HEK293 (cell line): Measurements from ENCODE around the gene NFKBIB.

ENCODE experiments used
- EGR2 ChIP-seq: fragments of 450-650 bp; formaldehyde crosslinking; IDR thresholded peaks from 2 replicates; pipeline ENCODE4 v1.5.1; 2016; ENCODE audit warnings: low read depth, missing biosample characterization, missing genetic modification characterization
- GFI1B ChIP-seq: fragments of 450-650 bp; formaldehyde crosslinking; IDR thresholded peaks from 2 replicates; pipeline ENCODE4 v1.5.1; 2016; ENCODE audit warnings: missing biosample characterization, missing genetic modification characterization
- HOXC10 ChIP-seq: sonication (generic); formaldehyde crosslinking; IDR thresholded peaks from 2 replicates; pipeline ENCODE4 v1.8.1; 2023; ENCODE audit warnings: mild to moderate bottlenecking, missing genetic modification reagents
- SCRT2 ChIP-seq: fragments of 450-650 bp; formaldehyde crosslinking; IDR thresholded peaks from 2 replicates; pipeline ENCODE4 v1.5.1; 2016; ENCODE audit warnings: missing biosample characterization, missing genetic modification characterization
- SP3 ChIP-seq: fragments of 450-650 bp; formaldehyde crosslinking; IDR thresholded peaks from 2 replicates; pipeline ENCODE4 v1.5.1; 2016; ENCODE audit warnings: missing biosample characterization, missing genetic modification characterization
- ZBTB17 ChIP-seq: fragments of 450-650 bp; formaldehyde crosslinking; IDR thresholded peaks from 2 replicates; pipeline ENCODE4 v1.5.1; 2016; ENCODE audit warnings: missing biosample characterization, missing genetic modification characterization
- ZBTB21 ChIP-seq: fragments of 450-650 bp; formaldehyde crosslinking; IDR thresholded peaks from 2 replicates; pipeline ENCODE4 v1.5.1; 2017; ENCODE audit warnings: missing biosample characterization, missing genetic modification characterization
- ZNF184 ChIP-seq: fragments of 450-650 bp; IDR thresholded peaks from 2 replicates; pipeline ENCODE4 v1.5.1; 2018; ENCODE audit warnings: missing biosample characterization, mild to moderate bottlenecking, missing genetic modification characterization
- ZNF202 ChIP-seq: fragments of 450-650 bp; formaldehyde crosslinking; IDR thresholded peaks from 2 replicates; pipeline ENCODE4 v1.5.1; 2016; ENCODE audit warnings: missing biosample characterization, missing genetic modification characterization, borderline replicate concordance
- ZNF274 ChIP-seq, 2 experiments: fragments of 200-500 bp in 1 of 2; fragments of 450-650 bp in 1 of 2; sonication (Bioruptor generic) in 1 of 2; formaldehyde crosslinking in 1 of 2; IDR thresholded peaks; 2 replicates each; pipeline versions ENCODE4 v1.5.1 to v1.6.1; 2014 to 2016; ENCODE audit warnings: borderline replicate concordance in 1 of 2, inconsistent platforms in 1 of 2, low read length in 1 of 2, missing biosample characterization in 1 of 2, missing genetic modification characterization in 1 of 2
- ZNF292 ChIP-seq: fragments of 450-650 bp; formaldehyde crosslinking; IDR thresholded peaks from 2 replicates; pipeline ENCODE4 v1.5.1; 2016; ENCODE audit warnings: low read depth, missing biosample characterization, missing genetic modification characterization, borderline replicate concordance
- ZNF302 ChIP-seq: fragments of 450-650 bp; formaldehyde crosslinking; IDR thresholded peaks from 2 replicates; pipeline ENCODE4 v1.5.1; 2016; ENCODE audit warnings: missing biosample characterization, missing genetic modification characterization, low read depth
- ZNF335 ChIP-seq: fragments of 450-650 bp; formaldehyde crosslinking; conservative IDR thresholded peaks from 2 replicates; pipeline ENCODE4 v1.5.1; 2016; ENCODE audit warnings: missing biosample characterization, missing genetic modification characterization
- ZNF341 ChIP-seq: fragments of 450-650 bp; formaldehyde crosslinking; IDR thresholded peaks from 2 replicates; pipeline ENCODE4; 2016; ENCODE audit warnings: low read depth, missing biosample characterization, missing genetic modification characterization
- ZNF501 ChIP-seq: fragments of 450-650 bp; formaldehyde crosslinking; IDR thresholded peaks from 2 replicates; pipeline ENCODE4 v1.5.1; 2016; ENCODE audit warnings: missing biosample characterization, missing genetic modification characterization
- ZNF521 ChIP-seq: fragments of 450-650 bp; formaldehyde crosslinking; IDR thresholded peaks from 2 replicates; pipeline ENCODE4 v1.5.1; 2017; ENCODE audit warnings: missing biosample characterization, mild to moderate bottlenecking, missing genetic modification characterization
- ZNF561 ChIP-seq: fragments of 450-650 bp; IDR thresholded peaks from 2 replicates; pipeline ENCODE4 v1.5.1; 2018; ENCODE audit warnings: missing biosample characterization, missing genetic modification characterization, borderline replicate concordance
- ZNF624 ChIP-seq: fragments of 450-650 bp; formaldehyde crosslinking; IDR thresholded peaks from 2 replicates; pipeline ENCODE4 v1.5.1; 2017; ENCODE audit warnings: missing biosample characterization, missing genetic modification characterization
- ZNF654 ChIP-seq: fragments of 450-650 bp; formaldehyde crosslinking; IDR thresholded peaks from 2 replicates; pipeline ENCODE4 v1.5.1; 2016; ENCODE audit warnings: low read depth, missing biosample characterization, missing genetic modification characterization
- ZNF677 ChIP-seq: fragments of 450-650 bp; IDR thresholded peaks from 2 replicates; pipeline ENCODE4 v1.5.0; 2018; ENCODE audit warnings: missing biosample characterization, mild to moderate bottlenecking, missing genetic modification characterization, moderate library complexity
- ZXDB ChIP-seq: fragments of 450-650 bp; formaldehyde crosslinking; IDR thresholded peaks from 2 replicates; pipeline ENCODE4 v1.5.1; 2016; ENCODE audit warnings: missing biosample characterization, missing genetic modification characterization
- TF ChIP-seq, protein P1 (sequence below): fragments of 450-650 bp; formaldehyde crosslinking; IDR thresholded peaks from 2 replicates; pipeline ENCODE4 v1.5.1; 2016; ENCODE audit warnings: missing biosample characterization, missing genetic modification characterization
- TF ChIP-seq, protein P2 (sequence below): fragments of 450-650 bp; formaldehyde crosslinking; IDR thresholded peaks from 2 replicates; pipeline ENCODE4 v1.5.1; 2016; ENCODE audit warnings: missing biosample characterization, missing genetic modification characterization
- TF ChIP-seq, protein P3 (sequence below): fragments of 450-650 bp; formaldehyde crosslinking; IDR thresholded peaks from 2 replicates; pipeline ENCODE4 v1.5.1; 2016; ENCODE audit warnings: missing biosample characterization, missing genetic modification characterization, borderline replicate concordance
- TF ChIP-seq, protein P4 (sequence below): fragments of 450-650 bp; formaldehyde crosslinking; IDR thresholded peaks from 2 replicates; pipeline ENCODE4 v1.5.1; 2016; ENCODE audit warnings: missing biosample characterization, missing genetic modification characterization

The NFKBIB gene

DNA sequence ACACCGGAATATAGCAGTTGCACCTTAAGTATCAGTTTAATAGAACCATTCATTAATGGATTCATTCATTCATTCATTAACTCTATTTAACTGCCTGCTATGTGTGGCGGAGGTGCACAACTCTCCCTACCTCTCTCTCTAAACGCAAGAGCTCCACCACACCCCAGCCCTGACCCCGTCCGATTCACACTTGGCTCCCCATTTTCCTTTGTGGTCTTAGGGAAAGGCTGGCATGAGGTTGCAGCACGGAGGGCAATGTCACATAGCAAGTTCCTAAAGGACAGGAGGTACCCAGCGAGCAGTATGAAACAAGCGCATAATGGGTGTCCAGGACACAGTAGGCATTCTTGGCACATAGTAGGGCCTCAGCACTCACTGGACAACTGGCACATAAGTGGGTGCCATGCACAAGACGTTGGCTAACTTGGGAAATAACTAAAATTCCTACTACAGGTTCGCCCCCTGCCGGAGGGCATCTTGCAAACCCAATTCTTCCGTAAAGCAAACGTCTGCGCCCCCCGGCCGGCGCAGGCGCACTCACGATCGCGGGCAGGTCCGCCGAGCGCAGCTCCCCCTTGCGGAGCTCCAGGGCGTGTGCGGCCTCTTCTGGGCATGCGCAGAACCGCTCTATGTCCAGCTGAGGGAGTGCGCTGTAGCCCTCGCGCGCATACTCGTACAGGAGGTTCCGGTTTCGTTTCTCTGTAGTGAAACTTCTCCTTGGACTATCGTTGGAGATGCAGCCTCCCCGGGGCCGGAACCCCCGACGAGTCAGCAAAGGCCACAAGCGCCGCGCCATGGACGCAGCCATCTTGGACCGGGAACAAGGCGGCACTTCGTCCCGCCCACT, 30.4 kb downstream of the NFKBIB start, which contains the start of gene SARS2 (continued):
- TF ChIP-seq, protein P1, sequence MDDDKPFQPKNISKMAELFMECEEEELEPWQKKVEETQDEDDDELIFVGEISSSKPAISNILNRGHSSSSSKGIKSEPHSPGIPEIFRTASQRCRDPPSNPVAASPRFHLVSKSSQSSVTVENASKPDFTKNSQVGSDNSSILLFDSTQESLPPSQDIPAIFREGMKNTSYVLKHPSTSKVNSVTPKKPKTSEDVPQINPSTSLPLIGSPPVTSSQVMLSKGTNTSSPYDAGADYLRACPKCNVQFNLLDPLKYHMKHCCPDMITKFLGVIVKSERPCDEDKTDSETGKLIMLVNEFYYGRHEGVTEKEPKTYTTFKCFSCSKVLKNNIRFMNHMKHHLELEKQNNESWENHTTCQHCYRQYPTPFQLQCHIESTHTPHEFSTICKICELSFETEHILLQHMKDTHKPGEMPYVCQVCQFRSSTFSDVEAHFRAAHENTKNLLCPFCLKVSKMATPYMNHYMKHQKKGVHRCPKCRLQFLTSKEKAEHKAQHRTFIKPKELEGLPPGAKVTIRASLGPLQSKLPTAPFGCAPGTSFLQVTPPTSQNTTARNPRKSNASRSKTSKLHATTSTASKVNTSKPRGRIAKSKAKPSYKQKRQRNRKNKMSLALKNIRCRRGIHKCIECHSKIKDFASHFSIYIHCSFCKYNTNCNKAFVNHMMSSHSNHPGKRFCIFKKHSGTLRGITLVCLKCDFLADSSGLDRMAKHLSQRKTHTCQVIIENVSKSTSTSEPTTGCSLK (tag by site-specific recombination), result no peak
- TF ChIP-seq, protein P2, sequence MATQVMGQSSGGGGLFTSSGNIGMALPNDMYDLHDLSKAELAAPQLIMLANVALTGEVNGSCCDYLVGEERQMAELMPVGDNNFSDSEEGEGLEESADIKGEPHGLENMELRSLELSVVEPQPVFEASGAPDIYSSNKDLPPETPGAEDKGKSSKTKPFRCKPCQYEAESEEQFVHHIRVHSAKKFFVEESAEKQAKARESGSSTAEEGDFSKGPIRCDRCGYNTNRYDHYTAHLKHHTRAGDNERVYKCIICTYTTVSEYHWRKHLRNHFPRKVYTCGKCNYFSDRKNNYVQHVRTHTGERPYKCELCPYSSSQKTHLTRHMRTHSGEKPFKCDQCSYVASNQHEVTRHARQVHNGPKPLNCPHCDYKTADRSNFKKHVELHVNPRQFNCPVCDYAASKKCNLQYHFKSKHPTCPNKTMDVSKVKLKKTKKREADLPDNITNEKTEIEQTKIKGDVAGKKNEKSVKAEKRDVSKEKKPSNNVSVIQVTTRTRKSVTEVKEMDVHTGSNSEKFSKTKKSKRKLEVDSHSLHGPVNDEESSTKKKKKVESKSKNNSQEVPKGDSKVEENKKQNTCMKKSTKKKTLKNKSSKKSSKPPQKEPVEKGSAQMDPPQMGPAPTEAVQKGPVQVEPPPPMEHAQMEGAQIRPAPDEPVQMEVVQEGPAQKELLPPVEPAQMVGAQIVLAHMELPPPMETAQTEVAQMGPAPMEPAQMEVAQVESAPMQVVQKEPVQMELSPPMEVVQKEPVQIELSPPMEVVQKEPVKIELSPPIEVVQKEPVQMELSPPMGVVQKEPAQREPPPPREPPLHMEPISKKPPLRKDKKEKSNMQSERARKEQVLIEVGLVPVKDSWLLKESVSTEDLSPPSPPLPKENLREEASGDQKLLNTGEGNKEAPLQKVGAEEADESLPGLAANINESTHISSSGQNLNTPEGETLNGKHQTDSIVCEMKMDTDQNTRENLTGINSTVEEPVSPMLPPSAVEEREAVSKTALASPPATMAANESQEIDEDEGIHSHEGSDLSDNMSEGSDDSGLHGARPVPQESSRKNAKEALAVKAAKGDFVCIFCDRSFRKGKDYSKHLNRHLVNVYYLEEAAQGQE, result peak; percentile 41; the same call in 1 of the 2 replicates
- TF ChIP-seq ZNF184 (tag by site-specific recombination), result no peak
- no peak for TF ChIP-seq HOXC10 (CRISPR knock-in tag)
- peak; percentile 92 for TF ChIP-seq ZXDB (tag by site-specific recombination)
- no peak for TF ChIP-seq ZNF292 (tag by site-specific recombination)
- peak; percentile 97 for TF ChIP-seq ZNF335 (tag by site-specific recombination)
- TF ChIP-seq, protein P3, sequence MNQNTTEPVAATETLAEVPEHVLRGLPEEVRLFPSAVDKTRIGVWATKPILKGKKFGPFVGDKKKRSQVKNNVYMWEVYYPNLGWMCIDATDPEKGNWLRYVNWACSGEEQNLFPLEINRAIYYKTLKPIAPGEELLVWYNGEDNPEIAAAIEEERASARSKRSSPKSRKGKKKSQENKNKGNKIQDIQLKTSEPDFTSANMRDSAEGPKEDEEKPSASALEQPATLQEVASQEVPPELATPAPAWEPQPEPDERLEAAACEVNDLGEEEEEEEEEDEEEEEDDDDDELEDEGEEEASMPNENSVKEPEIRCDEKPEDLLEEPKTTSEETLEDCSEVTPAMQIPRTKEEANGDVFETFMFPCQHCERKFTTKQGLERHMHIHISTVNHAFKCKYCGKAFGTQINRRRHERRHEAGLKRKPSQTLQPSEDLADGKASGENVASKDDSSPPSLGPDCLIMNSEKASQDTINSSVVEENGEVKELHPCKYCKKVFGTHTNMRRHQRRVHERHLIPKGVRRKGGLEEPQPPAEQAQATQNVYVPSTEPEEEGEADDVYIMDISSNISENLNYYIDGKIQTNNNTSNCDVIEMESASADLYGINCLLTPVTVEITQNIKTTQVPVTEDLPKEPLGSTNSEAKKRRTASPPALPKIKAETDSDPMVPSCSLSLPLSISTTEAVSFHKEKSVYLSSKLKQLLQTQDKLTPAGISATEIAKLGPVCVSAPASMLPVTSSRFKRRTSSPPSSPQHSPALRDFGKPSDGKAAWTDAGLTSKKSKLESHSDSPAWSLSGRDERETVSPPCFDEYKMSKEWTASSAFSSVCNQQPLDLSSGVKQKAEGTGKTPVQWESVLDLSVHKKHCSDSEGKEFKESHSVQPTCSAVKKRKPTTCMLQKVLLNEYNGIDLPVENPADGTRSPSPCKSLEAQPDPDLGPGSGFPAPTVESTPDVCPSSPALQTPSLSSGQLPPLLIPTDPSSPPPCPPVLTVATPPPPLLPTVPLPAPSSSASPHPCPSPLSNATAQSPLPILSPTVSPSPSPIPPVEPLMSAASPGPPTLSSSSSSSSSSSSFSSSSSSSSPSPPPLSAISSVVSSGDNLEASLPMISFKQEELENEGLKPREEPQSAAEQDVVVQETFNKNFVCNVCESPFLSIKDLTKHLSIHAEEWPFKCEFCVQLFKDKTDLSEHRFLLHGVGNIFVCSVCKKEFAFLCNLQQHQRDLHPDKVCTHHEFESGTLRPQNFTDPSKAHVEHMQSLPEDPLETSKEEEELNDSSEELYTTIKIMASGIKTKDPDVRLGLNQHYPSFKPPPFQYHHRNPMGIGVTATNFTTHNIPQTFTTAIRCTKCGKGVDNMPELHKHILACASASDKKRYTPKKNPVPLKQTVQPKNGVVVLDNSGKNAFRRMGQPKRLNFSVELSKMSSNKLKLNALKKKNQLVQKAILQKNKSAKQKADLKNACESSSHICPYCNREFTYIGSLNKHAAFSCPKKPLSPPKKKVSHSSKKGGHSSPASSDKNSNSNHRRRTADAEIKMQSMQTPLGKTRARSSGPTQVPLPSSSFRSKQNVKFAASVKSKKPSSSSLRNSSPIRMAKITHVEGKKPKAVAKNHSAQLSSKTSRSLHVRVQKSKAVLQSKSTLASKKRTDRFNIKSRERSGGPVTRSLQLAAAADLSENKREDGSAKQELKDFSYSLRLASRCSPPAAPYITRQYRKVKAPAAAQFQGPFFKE, result no peak
- TF ChIP-seq ZNF677 (tag by site-specific recombination), result no peak
- TF ChIP-seq ZNF501 (tag by site-specific recombination), result peak; percentile 99
- no peak for TF ChIP-seq GFI1B (tag by site-specific recombination)
- 0 out of 2 replicates have a peak, but pooled peaks have one; percentile 63 for TF ChIP-seq SCRT2 (tag by site-specific recombination)
- TF ChIP-seq ZNF654 (tag by site-specific recombination), result peak; percentile 80
- TF ChIP-seq ZBTB17 (tag by site-specific recombination), result peak; percentile 84
- no peak for TF ChIP-seq ZNF202 (tag by site-specific recombination)
- TF ChIP-seq ZNF274 (IDR thresholded peaks at IDR 0.05; ENCODE audit: low read length), result no peak
- no peak for TF ChIP-seq ZNF274 (tag by site-specific recombination; IDR thresholded peaks at IDR 0.05; ENCODE audit: borderline replicate concordance)
- TF ChIP-seq ZNF521 (tag by site-specific recombination), result no peak
- peak; percentile 66 for TF ChIP-seq ZNF341
- peak; percentile 47; the same call in 1 of the 2 replicates for TF ChIP-seq ZBTB21 (tag by site-specific recombination)
- peak; percentile 98; the same call in 1 of the 2 replicates for TF ChIP-seq ZNF561 (tag by site-specific recombination)
- peak; percentile 92; the same call in 1 of the 2 replicates for TF ChIP-seq SP3 (tag by site-specific recombination)
- TF ChIP-seq ZNF302 (tag by site-specific recombination), result no peak
- TF ChIP-seq EGR2 (tag by site-specific recombination), result no peak
- no peak for TF ChIP-seq ZNF624 (tag by site-specific recombination)
- TF ChIP-seq, protein P4, sequence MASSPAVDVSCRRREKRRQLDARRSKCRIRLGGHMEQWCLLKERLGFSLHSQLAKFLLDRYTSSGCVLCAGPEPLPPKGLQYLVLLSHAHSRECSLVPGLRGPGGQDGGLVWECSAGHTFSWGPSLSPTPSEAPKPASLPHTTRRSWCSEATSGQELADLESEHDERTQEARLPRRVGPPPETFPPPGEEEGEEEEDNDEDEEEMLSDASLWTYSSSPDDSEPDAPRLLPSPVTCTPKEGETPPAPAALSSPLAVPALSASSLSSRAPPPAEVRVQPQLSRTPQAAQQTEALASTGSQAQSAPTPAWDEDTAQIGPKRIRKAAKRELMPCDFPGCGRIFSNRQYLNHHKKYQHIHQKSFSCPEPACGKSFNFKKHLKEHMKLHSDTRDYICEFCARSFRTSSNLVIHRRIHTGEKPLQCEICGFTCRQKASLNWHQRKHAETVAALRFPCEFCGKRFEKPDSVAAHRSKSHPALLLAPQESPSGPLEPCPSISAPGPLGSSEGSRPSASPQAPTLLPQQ (tag by site-specific recombination), result peak; percentile 90
